Measurements from ENCODE around the gene SART3. TPM values are rescaled to one million over a fixed set of nuclear protein-coding genes. Genes with fewer than 3 reads are reported as not detected.
A peak's percentile ranks its signal among the peaks of the same experiment; 100 is the strongest.
"Not testable (repeated sequence)": the region's sequence is repeated elsewhere in the genome, so short reads cannot be mapped to it uniquely, and the experiment has no call there.

The SART3 gene
- total RNA-seq, 1 donor from 2014 or later = 21.7 TPM

GRCh38 chr12:108584456-108585065 lies 23.6 kb upstream of the SART3 start:
- no peak for ATAC-seq
- intact Hi-C loops (cut with DNase I) = no loop called here
- no peak for DNase-seq (ENCODE audit: missing footprints)

- ATAC-seq (no peak), DNase-seq (ENCODE audit: missing footprints) (no peak)
- intact Hi-C loops (cut with DNase I) = no loop called here
These were observed 23.0 kb upstream of the SART3 start for GRCh38 chr12:108583991-108584390.

GRCh38 chr12:108582978-108583770 lies 22.2 kb upstream of the SART3 start:
- no peak for DNase-seq (ENCODE audit: missing footprints)
- no peak for ATAC-seq
- intact Hi-C loops (cut with DNase I) = no loop called here

DNA sequence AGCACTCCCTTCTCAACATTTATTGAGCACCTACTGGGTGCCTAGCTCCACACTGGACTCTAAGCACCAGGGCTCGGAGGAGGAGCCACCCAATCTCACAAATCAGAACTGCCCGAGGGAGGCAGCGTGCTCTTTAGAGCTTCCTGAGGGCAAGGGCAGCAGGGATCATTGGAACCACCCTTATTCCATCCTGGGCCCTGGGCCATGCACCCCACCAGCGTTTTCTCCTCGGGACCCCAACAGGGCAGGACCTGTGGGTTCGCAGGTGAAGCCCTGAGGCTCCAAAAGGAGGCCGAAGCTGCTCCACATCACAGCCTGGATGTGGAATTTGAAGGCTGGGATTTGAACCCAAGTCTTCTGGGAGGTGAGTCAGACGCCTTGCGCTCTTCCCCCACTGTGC lies 21.5 kb upstream of the SART3 start:
- ATAC-seq = peak; percentile 37

GRCh38 chr12:108581311-108582227 lies 20.6 kb upstream of the SART3 start:
- DNase-seq (ENCODE audit: missing footprints) (no peak), ATAC-seq (no peak)
- intact Hi-C loops (cut with DNase I) = no loop called here

More for the DNA sequence above, 21.5 kb upstream of the SART3 start:
- intact Hi-C loops (cut with DNase I) = no loop called here
- DNase-seq (ENCODE audit: missing footprints) = no peak

- peak; percentile 33 for ATAC-seq
- intact Hi-C loops (cut with DNase I) = no loop called here
- no peak for DNase-seq (ENCODE audit: missing footprints)
These were observed 19.6 kb upstream of the SART3 start for GRCh38 chr12:108580531-108580930.

DNA sequence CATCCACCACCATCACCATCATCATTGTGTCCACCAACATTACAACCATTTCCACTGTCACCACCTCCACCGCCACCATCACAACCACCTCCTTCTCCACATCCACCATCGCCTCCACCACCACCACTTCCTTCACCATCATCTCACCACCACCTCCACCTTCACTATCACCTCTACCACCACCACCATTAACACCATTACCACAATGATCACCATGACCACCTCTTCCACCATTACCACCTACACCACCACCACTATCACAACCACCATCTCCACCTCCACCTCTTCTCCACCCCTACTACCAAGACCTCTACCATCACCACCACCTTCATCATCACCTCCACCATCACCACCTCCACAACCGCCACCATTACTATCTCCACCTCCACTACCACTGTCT lies 17.8 kb upstream of the SART3 start:
- intact Hi-C loops (cut with DNase I) = no loop called here
- DNase-seq (ENCODE audit: missing footprints) (no peak), ATAC-seq (no peak)

- no peak for ATAC-seq
- DNase-seq (ENCODE audit: missing footprints) = no peak
- intact Hi-C loops (cut with DNase I) = no loop called here
These were observed 17.3 kb upstream of the SART3 start for GRCh38 chr12:108578264-108578663.

DNA sequence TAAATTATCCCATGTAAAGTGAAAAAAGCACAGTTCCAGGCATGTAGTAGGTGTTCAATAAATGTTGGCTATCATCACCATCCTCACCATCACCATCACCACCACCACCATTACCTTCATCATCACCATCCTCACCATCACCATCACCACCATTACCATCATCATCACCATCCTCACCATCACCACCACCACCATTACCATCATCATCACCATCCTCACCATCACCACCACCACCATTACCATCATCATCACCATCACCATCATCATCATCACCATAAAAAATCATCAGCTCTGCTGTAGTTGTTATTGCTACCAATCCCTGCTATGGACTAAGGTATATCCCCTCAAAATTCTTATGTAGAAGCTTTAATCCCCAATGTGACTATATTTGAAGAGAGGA lies 16.5 kb upstream of the SART3 start:
- ATAC-seq (no peak), DNase-seq (ENCODE audit: missing footprints) (no peak)
- intact Hi-C loops (cut with DNase I) = no loop called here

- no peak for DNase-seq (ENCODE audit: missing footprints)
- intact Hi-C loops (cut with DNase I) = no loop called here
- ATAC-seq = peak; percentile 45
These were observed 15.8 kb upstream of the SART3 start for GRCh38 chr12:108576660-108577234.

GRCh38 chr12:108575199-108575912 lies 14.4 kb upstream of the SART3 start:
- intact Hi-C loops (cut with DNase I) = no loop called here
- DNase-seq (ENCODE audit: missing footprints) (no peak), ATAC-seq (no peak)

DNA sequence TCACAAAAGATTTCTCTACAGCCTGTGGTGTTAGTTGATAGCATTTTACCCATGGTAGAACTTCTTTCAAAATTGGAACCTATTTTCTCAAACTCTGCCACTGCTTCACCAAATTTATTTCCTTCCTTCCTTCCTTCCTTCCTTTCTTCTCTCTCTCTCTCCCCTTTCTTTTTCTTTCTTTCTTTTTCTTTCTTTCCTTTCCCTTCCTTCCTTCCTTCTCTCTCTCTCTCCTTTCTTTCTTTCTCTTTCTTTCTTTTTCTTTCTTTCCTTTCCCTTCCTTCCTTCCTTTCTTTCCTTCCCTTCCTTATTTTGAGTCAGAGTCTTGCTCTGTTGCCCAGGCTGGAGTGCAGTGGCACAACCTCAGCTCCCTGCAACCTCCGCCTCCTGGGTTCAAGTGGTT lies 13.3 kb upstream of the SART3 start:
- ATAC-seq; intact Hi-C loops (cut with DNase I): not testable (repeated sequence)

GRCh38 chr12:108573317-108573716 lies 12.3 kb upstream of the SART3 start:
- ATAC-seq (no peak), DNase-seq (ENCODE audit: missing footprints) (no peak)
- intact Hi-C loops (cut with DNase I) = no loop called here

More for the DNA sequence above, 13.3 kb upstream of the SART3 start:
- DNase-seq (ENCODE audit: missing footprints) = not testable (repeated sequence)

DNA sequence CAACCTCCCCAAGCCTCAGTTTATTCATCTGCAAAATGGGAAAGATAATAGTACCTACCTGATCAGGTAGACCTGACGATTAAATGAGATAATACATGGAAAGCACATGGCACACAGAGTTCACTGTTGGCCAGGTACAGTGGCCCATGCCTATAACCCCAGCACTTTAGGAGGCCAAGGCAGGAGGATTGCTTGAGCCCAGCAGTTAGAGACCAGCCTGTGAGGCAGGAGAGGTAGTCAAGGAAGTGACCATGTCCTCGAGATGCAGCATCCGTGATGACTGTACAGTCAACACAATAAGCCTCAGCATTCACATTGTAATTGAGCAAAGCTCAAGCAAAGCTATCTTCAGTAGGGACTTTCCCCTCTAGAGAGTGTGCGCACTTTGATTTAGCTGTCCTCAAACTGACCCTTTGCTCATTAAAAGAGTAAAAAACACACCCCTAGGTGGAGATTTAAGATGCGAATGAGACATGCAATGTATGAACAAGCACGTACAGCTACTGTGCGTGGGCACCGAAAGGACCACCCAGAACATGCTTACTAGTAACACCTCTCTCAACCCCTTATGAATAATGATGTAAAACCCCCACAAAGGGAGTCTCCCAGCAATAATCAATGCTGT lies 11.3 kb upstream of the SART3 start:
- DNase-seq (ENCODE audit: missing footprints) = no peak
- intact Hi-C loops (cut with DNase I) = no loop called here
- ATAC-seq = no peak

DNA sequence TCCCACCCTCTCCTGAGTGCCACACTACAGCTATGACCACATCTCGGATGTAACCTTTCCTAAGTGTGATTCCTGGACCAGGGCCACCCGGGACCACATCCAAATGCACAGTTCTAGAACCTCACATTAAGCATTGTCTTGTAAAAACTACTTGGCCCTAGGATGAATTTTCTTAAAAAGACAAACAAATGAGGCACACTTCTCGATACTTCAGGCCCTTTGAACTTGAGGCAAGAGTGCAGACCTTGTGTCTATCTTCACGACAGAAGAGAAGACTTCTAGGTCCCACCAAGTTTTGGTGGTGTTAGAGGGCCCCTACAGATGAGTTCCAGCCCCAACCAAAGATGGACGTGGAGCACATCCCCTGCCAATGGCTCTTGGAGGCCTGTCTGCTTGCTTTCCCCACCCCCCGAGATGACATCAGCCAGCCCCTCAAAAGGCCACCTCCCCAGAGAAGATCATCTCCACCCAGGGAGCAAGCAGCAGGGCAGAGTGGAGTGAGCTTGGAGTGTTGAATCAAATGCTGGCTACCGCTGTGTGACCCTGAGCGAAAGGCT lies 10.7 kb upstream of the SART3 start:
- ATAC-seq = no peak
- DNase-seq (ENCODE audit: missing footprints) = no peak
- intact Hi-C loops (cut with DNase I) = no loop called here

GRCh38 chr12:108570743-108571608 lies 10.0 kb upstream of the SART3 start:
- no peak for DNase-seq (ENCODE audit: missing footprints)
- intact Hi-C loops (cut with DNase I) = no loop called here
- ATAC-seq = no peak

Measured in Right ventricle myocardium inferior (tissue), 1 donor.